Kidney (tissue), 14 donors: Measurements from ENCODE around the gene DOC2B. TPM values are rescaled to one million over a fixed set of nuclear protein-coding genes. Genes with fewer than 3 reads are reported as not detected.
"Not testable (repeated sequence)": the region's sequence is repeated elsewhere in the genome, so short reads cannot be mapped to it uniquely, and the experiment has no call there.

ENCODE experiments used
- DNase-seq, 5 donors: peaks; one replicate each; pipeline ENCODE4 v3.0.0-alpha.2; 2013 to 2020
- FAIRE-seq: peaks from 2 replicates; lab custom pipeline; 2012; peaks lifted over from hg19 to GRCh38; lab: Jason Lieb, UNC
- H3K27ac ChIP-seq, 2 donors: one replicate each; pipeline ENCODE4 v1.7.0; 2013; ENCODE audit warnings: low read depth in 2 of 2, low read length in 2 of 2, inconsistent platforms in 1 of 2
- H3K27me3 ChIP-seq: one replicate; pipeline ENCODE4 v1.7.1; 2013; ENCODE audit warnings: low read length, inconsistent platforms; ENCODE audit not compliant: control insufficient read depth, insufficient read depth
- H3K36me3 ChIP-seq, 3 donors: one replicate each; pipeline versions ENCODE4 v1.7.0 to v1.7.1; 2013; ENCODE audit warnings: low read length in 3 of 3, control low read depth in 1 of 3, inconsistent platforms in 1 of 3; ENCODE audit not compliant: insufficient read depth in 3 of 3, control insufficient read depth in 2 of 3
- H3K4me1 ChIP-seq, 3 donors: one replicate each; pipeline versions ENCODE4 v1.7.0 to v1.7.1; 2013; ENCODE audit warnings: low read length in 3 of 3, inconsistent platforms in 1 of 3, low read depth in 1 of 3; ENCODE audit not compliant: control insufficient read depth in 2 of 3, insufficient read depth in 2 of 3
- H3K4me3 ChIP-seq, 3 donors: one replicate each; pipeline versions ENCODE4 v1.7.0 to v1.8.1; 2013; ENCODE audit warnings: low read length in 3 of 3, control low read depth in 1 of 3, inconsistent platforms in 1 of 3
- H3K9ac ChIP-seq, 3 donors: one replicate each; pipeline versions ENCODE4 v1.7.0 to v1.7.1; 2013; ENCODE audit warnings: low read length in 3 of 3, control low read depth in 1 of 3, inconsistent platforms in 1 of 3
- H3K9me3 ChIP-seq, 3 donors: one replicate each; pipeline versions ENCODE4 v1.7.0 to v1.7.1; 2013; ENCODE audit warnings: low read length in 3 of 3, control low read depth in 1 of 3, inconsistent platforms in 1 of 3; ENCODE audit not compliant: control insufficient read depth in 2 of 3, insufficient read depth in 1 of 3
- intact Hi-C: fragments of 100-400 bp; cut with DNase I; formaldehyde crosslinking; loops from one replicate; pipeline ENCODE4 v1.11.1; 2022
- polyA plus RNA-seq: library from polyadenylated mRNA; stranded (reverse); fragments of 350-450 nt; fragmentation: Illumina TruSeq; extraction: RNeasy Lipid Tissue Mini Kit (QIAGEN cat#74804); gene quantifications from one replicate; pipeline ENCODE4 v1.2.3, GENCODE V29; 2014; ENCODE audit warnings: low read depth, low replicate concordance; ENCODE audit not compliant: insufficient read depth
- total RNA-seq: library from RNA; stranded (reverse); fragmentation: NEBNext Ultra II Directional; extraction: Animal tissue kit (Norgen Biotek cat#: 25700); gene quantifications from one replicate; pipeline ENCODE4 v1.2.1, GENCODE V29; 2021
- TF ChIP-seq, protein P1 (sequence below): IDR thresholded peaks from 3 replicates; pipeline ENCODE4 v1.5.1; 2012; ENCODE audit warnings: mild to moderate bottlenecking, moderate library complexity, borderline replicate concordance; ENCODE audit not compliant: insufficient read depth; ENCODE audit errors: extremely low read depth
- donor health status: control.
- donor health status: control.
- donor health status: control.
- donor health status: control.
- donor health status: control.
- donor health status: DM: yes; HTN: yes; CAD: no.
- donor health status: Normal renal cell carcinoma (clear cell type).

Gene DOC2B
- total and polyA plus RNA-seq, 2 donors from 2014 or later: 4.2 to 21.6 TPM

GRCh38 chr17:207775-208174, 26.3 kb upstream of the DOC2B start:
- intact Hi-C loops: no loop called here
- Histone ChIP-seq H3K9me3 (no peaks in the 10 kb centered on the region), H3K4me1 (no peaks in the 10 kb centered on the region), H3K27ac (no peak overlapping the region), H3K4me3 (no peak overlapping the region), H3K36me3 (peaks cover 0 to 3% (median 0%) of the 10 kb centered on the region in 3 donors), H3K9ac (no peak overlapping the region), H3K27me3 (no peaks in the 10 kb centered on the region)
- peak in 1 of 5 donors; percentile 23 for DNase-seq
- FAIRE-seq: no peak
- TF ChIP-seq, protein P1, sequence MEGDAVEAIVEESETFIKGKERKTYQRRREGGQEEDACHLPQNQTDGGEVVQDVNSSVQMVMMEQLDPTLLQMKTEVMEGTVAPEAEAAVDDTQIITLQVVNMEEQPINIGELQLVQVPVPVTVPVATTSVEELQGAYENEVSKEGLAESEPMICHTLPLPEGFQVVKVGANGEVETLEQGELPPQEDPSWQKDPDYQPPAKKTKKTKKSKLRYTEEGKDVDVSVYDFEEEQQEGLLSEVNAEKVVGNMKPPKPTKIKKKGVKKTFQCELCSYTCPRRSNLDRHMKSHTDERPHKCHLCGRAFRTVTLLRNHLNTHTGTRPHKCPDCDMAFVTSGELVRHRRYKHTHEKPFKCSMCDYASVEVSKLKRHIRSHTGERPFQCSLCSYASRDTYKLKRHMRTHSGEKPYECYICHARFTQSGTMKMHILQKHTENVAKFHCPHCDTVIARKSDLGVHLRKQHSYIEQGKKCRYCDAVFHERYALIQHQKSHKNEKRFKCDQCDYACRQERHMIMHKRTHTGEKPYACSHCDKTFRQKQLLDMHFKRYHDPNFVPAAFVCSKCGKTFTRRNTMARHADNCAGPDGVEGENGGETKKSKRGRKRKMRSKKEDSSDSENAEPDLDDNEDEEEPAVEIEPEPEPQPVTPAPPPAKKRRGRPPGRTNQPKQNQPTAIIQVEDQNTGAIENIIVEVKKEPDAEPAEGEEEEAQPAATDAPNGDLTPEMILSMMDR: no peak

- FAIRE-seq (no peak), DNase-seq (peak in 1 of 5 donors; percentile 54)
- no peak overlapping the region for H3K4me3 ChIP-seq
- H3K27me3 ChIP-seq: no peaks in the 10 kb centered on the region
- H3K9me3 ChIP-seq: no peaks in the 10 kb centered on the region
- TF ChIP-seq, protein P1: no peak
- H3K9ac ChIP-seq: no peak overlapping the region
- H3K27ac ChIP-seq: no peak overlapping the region
- peaks cover 0 to 3% (median 0%) of the 10 kb centered on the region in 3 donors for H3K36me3 ChIP-seq
- H3K4me1 ChIP-seq: no peaks in the 10 kb centered on the region
- intact Hi-C loops: no loop called here
These were observed 25.6 kb upstream of the DOC2B start for GRCh38 chr17:206941-207560.

DNA sequence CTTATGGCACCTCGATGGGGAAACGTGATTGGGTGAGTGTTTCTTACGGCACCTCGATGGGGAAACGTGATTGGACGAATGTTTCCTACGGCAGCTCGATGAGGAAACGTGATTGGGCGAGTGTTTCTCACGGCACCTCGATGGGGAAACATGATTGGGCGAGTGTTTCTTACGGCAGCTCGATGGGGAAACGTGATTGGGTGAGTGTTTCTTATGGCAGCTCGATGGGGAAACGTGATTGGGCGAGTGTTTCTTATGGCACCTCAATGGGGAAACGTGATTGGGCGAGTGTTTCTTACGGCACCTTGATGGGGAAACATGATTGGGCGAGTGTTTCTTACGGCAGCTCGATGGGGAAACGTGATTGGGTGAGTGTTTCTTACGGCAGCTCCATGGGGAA, 25.0 kb upstream of the DOC2B start:
- FAIRE-seq, H3K27me3 ChIP-seq, intact Hi-C loops, H3K9me3 ChIP-seq, H3K4me3 ChIP-seq, H3K36me3 ChIP-seq, H3K9ac ChIP-seq, DNase-seq, H3K27ac ChIP-seq, H3K4me1 ChIP-seq: not testable (repeated sequence)

DNA sequence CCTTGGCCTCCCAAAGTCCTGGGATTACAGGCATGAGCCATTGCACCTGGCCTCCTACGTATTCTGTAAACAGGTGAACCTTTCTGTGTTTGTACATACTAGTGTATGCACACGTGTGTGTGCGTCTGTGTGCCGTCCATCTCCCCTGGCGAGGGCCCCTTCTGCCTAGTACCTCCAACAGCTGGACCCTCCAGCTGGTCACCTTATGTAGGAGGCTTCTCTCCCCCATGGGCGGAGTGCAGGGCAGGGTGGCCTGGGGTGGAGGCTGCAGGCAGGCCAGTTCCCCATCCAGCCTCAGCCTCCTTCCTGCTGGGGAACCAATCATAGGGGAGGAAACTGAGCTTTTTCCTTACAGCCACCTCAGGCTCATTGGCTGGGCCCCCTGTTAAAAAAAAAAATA, 24.4 kb upstream of the DOC2B start:
- Histone ChIP-seq H3K36me3 (no peaks in the 10 kb centered on the region), H3K27me3 (no peaks in the 10 kb centered on the region), H3K4me3 (no peak overlapping the region), H3K4me1 (peaks cover 0 to under 1% (median 0%) of the 10 kb centered on the region in 3 donors), H3K27ac (no peak overlapping the region), H3K9me3 (no peaks in the 10 kb centered on the region), H3K9ac (no peak overlapping the region)
- no peak for FAIRE-seq
- TF ChIP-seq, protein P1: no peak
- DNase-seq: peak in 1 of 5 donors; percentile 44
- intact Hi-C loops: no loop called here
